ENCODE measurements around the gene NTHL1.
A peak's percentile ranks its signal among the peaks of the same experiment; 100 is the strongest.

Gene NTHL1

GRCh38 chr16:2063861-2064260 is 16.2 kb upstream of the NTHL1 start:
- DNase-seq (ENCODE audit: low spot score) = no peak

DNA sequence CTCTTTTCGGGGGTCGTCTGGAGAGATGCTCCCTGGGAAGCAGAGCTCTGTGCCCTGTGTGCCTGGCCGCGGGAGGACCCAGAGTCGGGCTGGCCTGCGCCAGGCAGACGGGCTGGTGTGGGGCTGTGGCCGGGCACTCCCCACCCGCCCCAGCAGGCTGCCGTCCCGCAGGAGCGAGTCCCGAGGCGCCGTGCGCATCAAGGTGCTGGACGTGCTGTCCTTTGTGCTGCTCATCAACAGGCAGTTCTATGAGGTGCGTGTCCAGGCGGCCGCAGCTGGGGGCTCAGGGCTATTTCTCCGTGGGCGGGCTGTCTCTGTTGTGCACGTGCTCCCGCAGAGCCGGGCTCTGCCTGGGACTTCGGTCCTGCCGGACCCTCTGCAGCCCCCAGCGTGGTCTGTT is 15.2 kb upstream of the NTHL1 start:
- no peak for DNase-seq (ENCODE audit: low spot score)

GRCh38 chr16:2061526-2061925 is 13.9 kb upstream of the NTHL1 start:
- DNase-seq (ENCODE audit: low spot score) = no peak

DNA sequence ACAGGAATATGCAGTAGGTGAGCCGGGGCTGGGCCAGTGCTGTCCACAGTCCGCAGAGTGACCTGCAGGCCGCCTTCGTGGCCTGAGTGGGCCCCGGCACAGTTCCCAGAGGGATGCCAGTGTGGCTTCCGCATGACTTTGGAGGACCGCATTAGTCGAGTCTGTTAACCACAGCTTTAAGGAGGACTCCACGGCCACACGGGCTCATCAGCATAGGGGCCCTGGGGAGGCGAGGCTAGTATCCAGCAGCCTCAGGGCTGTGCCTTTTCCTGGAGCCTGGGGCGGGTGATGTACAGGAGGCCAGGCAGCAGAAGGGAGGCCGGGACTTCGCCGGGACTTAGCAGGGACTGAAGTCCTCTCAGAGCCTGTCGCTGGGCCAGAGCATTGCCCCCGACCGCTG is 13.4 kb upstream of the NTHL1 start:
- no peak for DNase-seq (ENCODE audit: low spot score)

DNA sequence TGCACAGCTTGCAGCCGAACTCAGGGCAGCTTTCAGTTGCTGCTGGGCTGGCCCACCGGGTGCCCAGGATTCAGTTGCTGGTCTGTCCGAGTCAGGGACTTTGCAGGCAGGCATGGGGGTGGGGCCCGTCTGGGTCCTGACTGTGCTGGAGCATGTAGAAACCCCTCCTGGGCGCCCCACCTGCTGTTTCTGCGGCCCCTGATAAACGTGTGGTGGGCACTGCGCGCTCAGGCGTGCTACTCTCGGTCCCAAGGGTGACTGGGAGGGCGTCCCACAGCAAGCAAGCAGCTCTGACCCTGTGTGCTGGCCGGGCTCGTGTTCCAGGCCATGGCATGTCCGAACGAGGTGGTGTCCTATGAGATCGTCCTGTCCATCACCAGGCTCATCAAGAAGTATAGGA is 12.7 kb upstream of the NTHL1 start:
- DNase-seq (ENCODE audit: low spot score) = no peak

DNA sequence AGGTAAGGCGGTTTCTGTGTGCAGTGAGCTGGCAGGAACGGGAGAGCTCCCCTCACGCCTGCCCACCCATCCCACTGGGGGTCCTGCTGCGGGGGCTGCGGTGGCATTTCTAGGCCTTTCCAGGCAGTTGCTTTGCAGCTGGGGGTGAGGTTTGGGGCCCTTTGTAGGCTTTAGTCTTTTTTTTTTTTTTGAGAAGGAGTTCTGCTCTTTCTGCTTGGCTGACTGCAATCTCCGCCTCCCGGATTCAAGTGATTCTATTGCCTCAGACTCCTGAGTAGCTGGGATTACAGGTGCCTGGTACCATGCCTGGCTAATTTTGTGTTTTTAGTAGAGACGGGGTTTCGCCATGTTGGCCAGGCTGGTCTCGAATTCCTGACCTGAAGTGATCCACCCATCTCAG is 11.2 kb upstream of the NTHL1 start:
- no peak for DNase-seq (ENCODE audit: low spot score)

GRCh38 chr16:2058420-2058819 is 10.8 kb upstream of the NTHL1 start:
- DNase-seq (ENCODE audit: low spot score) = no peak

DNA sequence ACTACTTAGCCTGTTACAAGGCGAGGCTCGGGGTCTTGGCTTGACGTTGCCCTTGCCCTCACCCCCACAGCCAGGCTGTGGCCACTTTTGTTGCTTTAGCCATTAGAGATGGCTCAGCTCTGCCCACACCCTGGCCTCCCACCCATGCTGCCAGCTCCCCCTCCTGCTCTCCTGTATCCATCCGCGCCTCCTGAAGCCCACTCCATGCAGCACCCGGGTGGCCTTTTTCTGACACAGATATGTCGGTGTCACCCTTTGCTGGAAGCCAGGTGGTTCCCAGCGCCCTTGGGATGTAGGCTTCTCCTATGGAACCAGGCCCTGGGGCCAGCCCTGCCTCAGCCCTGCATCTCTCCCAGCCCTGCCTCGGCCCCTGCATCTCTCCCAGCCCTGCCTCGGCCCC is 9.8 kb upstream of the NTHL1 start:
- no peak for DNase-seq (ENCODE audit: low spot score)

DNA sequence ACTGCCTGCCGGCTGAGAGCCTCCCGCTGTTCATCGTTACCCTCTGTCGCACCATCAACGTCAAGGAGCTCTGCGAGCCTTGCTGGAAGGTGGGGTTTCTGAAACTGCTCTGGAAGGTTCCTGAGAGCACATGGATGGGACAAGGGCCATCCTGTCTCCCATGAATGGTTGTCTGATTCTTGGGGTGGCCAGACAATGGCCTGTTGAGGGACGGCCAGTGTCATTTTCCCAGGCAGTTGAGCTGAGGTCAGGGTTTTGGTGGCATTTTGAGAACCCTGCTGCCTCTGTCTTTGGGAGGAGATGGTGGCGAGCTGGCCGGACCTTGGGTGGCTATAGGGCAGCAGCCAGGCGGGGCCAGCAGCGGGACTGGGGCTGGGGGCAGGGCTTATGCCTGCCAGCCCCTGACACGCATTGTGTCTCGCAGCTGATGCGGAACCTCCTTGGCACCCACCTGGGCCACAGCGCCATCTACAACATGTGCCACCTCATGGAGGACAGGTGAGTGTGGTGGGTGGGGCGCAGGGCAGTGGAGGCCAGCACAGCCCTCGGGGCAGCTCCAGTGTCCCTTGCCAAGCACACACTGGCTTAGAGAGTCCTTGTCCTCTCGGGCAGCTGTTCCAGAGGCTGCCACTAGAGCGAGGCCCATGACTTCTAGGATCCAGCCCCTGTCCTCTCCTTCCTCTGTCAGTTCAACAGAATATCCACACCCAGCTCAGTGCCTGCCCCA is 9.2 kb upstream of the NTHL1 start:
- DNase-seq (ENCODE audit: low spot score) = peak; percentile 36

DNA sequence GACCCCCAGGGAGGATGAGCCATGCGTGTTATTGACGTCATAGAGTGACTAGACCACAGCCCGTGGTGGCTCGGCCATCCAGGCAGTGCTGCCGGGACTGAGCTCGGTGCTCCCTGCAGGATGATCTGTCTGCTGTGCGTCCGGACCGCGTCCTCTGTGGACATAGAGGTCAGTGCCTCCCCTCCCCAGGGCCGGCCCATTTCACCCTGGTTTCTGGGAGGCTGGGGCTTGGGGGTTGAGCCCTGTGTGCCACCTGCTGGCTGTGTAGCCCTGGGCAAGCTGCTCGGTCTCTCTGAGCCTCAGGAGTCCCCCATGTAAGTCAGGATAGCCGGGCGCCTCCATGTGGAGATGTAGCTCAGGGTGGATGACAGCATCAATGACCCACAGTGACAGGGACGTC is 8.4 kb upstream of the NTHL1 start:
- DNase-seq (ENCODE audit: low spot score) = no peak

DNA sequence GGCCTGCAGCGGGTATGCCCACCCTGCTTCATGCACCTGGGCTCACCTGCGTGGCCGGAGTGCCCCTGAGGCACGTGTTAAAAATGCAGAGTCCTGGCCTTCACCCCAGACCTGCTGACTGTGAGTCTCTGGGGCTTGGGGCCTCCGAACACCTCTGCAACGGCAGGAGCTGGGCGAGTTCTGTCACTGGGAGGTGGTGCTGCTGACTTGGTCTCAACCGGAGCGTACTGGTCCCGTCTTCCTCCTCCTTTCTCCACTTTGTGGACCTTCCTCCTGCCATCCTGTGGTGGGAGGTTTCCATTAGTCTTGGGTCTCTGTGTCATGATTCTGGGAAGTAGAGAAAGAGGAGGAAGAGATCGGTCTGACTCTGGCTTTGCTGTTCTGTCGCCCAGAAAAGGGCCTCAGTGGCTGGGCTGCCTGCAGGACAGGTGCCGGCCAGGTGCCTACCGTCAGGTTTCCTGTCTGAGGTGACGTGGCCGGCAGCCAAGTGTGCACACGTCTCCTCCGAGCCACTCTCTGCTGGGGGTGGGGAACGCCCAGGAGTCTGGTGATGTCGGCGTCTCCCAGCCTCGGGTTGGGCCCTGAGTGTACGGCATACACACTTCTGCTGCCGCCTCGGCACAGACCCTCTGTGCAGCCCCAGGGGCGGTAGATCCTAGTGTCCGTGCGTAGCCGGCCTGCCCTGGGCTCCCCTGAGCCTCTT is 7.1 kb upstream of the NTHL1 start:
- DNase-seq (ENCODE audit: low spot score) = no peak

DNA sequence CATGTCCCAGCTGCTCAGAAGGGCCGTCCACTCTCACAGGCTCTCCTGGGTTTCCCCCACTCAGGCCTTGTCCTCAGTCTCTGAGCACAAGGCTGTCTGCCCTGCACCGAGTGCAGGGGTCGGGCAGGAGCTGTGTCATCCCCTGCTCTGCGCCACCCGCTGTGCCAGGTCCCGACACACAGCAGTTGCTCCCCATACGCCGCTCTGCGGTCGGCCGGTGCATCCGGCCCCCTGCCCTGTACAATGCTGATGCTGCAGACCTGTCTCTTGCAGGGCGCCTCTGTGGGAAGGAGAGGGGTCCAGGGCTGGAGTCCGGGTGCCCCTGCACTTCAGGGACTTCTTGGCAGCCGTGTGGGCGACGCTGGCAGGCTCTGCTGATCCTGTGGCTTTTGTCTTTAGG is 6.3 kb upstream of the NTHL1 start:
- no peak for DNase-seq (ENCODE audit: low spot score)

DNA sequence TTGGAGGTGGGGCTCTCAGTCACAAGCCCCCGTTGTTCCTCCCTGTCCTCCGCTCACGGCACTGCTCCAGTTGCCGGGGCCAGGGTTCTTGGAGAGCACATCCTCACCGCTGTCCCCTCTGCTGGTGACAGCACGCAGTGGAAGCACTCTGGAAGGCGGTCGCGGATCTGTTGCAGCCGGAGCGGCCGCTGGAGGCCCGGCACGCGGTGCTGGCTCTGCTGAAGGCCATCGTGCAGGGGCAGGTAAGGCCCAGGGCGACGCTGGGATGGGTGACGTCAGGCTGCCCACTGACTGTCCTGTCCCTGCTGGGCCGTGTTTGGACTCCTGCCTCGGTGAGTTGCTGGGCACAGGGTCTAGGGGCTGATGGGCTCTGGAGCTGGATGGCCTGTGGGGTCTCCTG is 5.6 kb upstream of the NTHL1 start:
- DNase-seq (ENCODE audit: low spot score) = no peak

DNA sequence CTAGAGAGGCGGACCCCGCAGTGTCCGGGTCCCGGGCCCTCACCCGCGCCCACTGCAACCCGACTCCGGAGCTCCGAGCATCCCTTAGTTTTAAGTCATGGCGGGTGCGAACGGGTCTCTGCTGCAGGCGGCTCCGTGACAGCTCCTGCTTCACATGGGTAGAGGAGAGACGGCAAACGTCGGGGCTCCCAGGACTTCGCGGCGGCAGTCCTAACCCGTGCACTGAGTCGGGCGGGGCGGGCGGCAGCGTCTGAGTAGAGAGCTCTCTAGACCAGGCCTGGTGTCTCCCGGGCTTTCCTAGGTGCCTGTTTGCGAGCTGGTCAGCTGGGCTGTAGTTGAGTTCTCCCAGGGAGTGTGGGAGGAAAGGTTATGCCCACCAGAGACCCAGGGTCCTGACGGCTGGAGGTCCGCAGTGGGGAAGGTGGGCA is 496 bp upstream of the NTHL1 start:
- DNase-seq (ENCODE audit: low spot score) = no peak

DNA sequence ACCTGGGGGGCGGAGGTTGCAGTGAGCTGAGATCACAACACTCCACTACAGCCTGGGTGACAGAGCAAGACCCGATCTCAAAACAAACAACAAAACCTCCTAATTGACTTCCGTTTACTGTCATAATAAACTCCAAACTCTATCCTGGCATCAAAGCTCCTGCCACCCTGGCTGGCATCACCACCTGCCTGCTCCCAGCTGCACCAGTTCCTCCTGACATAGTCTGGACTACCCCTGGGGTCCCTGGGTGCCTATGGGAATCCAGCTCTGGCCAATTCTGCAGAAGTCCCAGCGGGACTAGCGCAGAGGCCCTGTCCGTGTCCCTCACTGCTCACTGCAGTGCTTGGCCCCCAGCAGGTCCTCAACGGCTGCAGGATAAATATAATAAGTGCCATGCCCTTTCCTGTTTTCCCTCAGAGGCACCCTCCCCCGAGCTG is 723 bp downstream of the NTHL1 start:
- no peak for DNase-seq (ENCODE audit: low spot score)

GRCh38 chr16:2045965-2046892 is 1.4 kb downstream of the NTHL1 start:
- no peak for DNase-seq (ENCODE audit: low spot score)

GRCh38 chr16:2044541-2044940 is 3.1 kb downstream of the NTHL1 start:
- DNase-seq (ENCODE audit: low spot score) = no peak

- no peak for DNase-seq (ENCODE audit: low spot score)
These were observed 3.8 kb downstream of the NTHL1 start for GRCh38 chr16:2043667-2044451.

- no peak for DNase-seq (ENCODE audit: low spot score)
These were observed 4.5 kb downstream of the NTHL1 start for GRCh38 chr16:2042986-2043666.

DNA sequence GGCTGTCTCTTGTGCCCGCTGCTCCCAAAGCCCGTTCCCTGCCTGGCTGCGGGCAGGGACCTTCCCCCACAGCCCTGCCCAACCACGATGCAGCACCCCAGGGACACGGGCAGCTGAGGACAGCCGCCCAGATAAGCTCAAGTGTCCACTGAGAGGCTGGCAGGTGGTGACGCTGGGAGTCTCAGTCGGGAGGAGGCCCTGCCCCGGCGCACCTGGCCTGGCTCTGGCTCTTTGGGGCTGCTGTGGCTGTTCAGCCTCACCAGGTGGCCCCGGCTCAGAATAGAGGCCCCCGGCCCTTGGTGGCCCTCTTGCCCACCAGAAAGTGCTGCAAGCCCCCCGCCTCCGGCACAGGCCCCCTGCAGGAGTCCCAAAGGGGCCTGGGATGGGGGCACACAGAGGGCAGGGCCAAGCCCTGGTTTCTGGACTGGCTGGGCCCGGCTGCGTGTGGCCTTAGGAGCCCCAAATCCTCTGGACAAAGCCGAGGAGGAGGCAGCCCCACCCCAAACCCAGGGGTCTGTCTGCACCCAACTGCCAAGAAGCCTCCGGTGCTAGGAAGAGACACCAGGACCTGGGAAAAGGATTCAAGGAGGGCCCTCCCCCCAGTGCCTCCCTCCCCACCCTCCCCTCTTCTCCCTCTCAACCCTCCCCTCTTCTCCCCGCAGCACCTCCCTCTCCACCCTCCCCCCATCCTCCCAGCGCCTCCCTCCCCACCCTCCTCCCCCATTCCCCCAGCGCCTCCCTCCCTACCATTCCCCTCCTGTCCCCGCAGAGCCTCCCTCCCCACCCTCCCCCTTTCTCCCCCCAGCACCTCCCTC is 5.3 kb downstream of the NTHL1 start:
- DNase-seq (ENCODE audit: low spot score) = no peak
